Brain microvascular endothelial cell (primary cell): ENCODE data around the gene ZNF71.

Experiments
- DNase-seq: peaks from one replicate; pipeline ENCODE4 v3.0.0-alpha.2; 2020
- H3K27ac ChIP-seq: fragments of 250-450 bp; sonication (Bioruptor Pico); 2 replicates; pipeline ENCODE4 v1.5.1; 2020; ENCODE audit warnings: mild to moderate bottlenecking, moderate library complexity
- H3K27me3 ChIP-seq: fragments of 250-450 bp; sonication (Bioruptor Pico); replicated peaks from 2 replicates; pipeline ENCODE4 v1.5.1; 2020; ENCODE audit warnings: mild to moderate bottlenecking
- H3K36me3 ChIP-seq: fragments of 250-450 bp; sonication (Bioruptor Pico); replicated peaks from 2 replicates; pipeline ENCODE4 v1.5.1; 2020; ENCODE audit warnings: mild to moderate bottlenecking
- H3K4me3 ChIP-seq: 2 replicates; pipeline ENCODE4 v1.5.1; 2011; ENCODE audit warnings: low read depth, mild to moderate bottlenecking, control low read depth, low read length, moderate library complexity
- CTCF ChIP-seq: IDR thresholded peaks from 2 replicates; pipeline ENCODE4 v1.5.1; 2011; ENCODE audit warnings: low read depth, mild to moderate bottlenecking, moderate library complexity, low read length, control low read depth, inconsistent platforms; ENCODE audit errors: missing control alignments
- in situ Hi-C: cut with HindIII; loops from 2 replicates; pipeline ENCODE4 v1.10.0; 2017; ENCODE audit warnings: low sequenced_read_pairs, low pct_ligation_motif_present

ZNF71 gene

GRCh38 chr19:56567274-56568120 is 27.6 kb upstream of the ZNF71 start, which contains the start of gene ZNF470:
TSS of gene ZNF470 (plus strand) at chr19:56567468. CDS start at chr19:56570312, 2,844 bp downstream.
- DNase-seq: peak; percentile 92
- peak within 1 kb of the TSS; percentile 95 for H3K4me3 ChIP-seq
- in situ Hi-C loops: no loop called here
- TF ChIP-seq CTCF: no peak
- no peaks in the 10 kb centered on the region for H3K27me3 ChIP-seq
- H3K27ac ChIP-seq: peak within 1 kb of the TSS; percentile 34
- peaks cover 24% of the 10 kb centered on the region for H3K36me3 ChIP-seq

DNA sequence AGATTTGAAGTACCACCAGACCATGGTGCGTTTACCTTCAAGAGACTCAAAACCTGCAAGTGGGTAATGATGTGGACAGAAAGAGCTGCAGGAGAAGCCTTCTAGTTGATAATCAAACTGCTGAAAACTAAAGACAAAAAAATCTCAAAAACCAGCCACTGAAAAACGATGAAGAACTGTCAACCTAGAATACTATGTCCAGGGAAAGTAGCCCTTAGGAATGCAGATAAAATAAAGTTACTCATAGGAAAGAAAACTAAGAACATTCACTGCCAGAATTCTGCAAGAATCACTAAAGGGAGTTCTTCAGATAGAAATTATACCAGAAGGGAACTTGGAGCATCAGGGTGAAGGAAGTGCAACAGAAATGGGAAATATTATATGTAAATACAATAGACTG is 22.5 kb upstream of the ZNF71 start:
- in situ Hi-C loops: no loop called here
- Histone ChIP-seq H3K27ac (no peak overlapping the region), H3K27me3 (no peaks in the 10 kb centered on the region), H3K4me3 (no peak overlapping the region), H3K36me3 (peaks cover 37% of the 10 kb centered on the region)
- TF ChIP-seq CTCF: no peak
- no peak for DNase-seq

- no peak for TF ChIP-seq CTCF
- H3K27me3 ChIP-seq: no peaks in the 10 kb centered on the region
- DNase-seq: no peak
- no peak overlapping the region for H3K4me3 ChIP-seq
- no peak overlapping the region for H3K27ac ChIP-seq
- in situ Hi-C loops: no loop called here
- peaks cover 37% of the 10 kb centered on the region for H3K36me3 ChIP-seq
Measured at GRCh38 chr19:56573914-56574313, 21.2 kb upstream of the ZNF71 start.

- in situ Hi-C loops: no loop called here
- no peak overlapping the region for H3K4me3 ChIP-seq
Measured at GRCh38 chr19:56577719-56578602, 17.1 kb upstream of the ZNF71 start.

DNA sequence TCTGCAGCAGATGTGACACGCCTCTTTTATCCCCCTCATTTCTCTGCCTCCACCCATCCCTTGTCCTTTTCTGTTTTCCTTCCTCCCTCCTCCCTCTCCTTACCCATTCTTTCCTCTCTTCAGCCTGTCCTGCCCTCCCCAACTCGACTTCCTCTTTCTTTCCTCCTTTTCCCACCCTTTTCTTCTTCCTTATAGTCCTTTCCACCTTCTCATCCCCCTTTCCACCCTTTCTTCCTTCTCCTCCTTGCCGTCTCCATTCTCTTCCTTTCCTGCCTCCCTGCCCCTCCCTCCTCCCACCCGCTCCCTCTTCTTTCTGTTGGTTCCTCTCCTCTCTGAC is 688 bp upstream of the ZNF71 start:
- Histone ChIP-seq H3K27me3 (no peaks in the 10 kb centered on the region), H3K4me3 (no peak overlapping the region)

More at GRCh38 chr19:56577719-56578602, 17.1 kb upstream of the ZNF71 start:
- no peaks in the 10 kb centered on the region for H3K27me3 ChIP-seq
- H3K36me3 ChIP-seq: peaks cover 13% of the 10 kb centered on the region
- TF ChIP-seq CTCF: no peak
- no peak for DNase-seq
- H3K27ac ChIP-seq: no peak overlapping the region

More for the DNA sequence above, 688 bp upstream of the ZNF71 start:
- DNase-seq: no peak
- no peaks in the 10 kb centered on the region for H3K36me3 ChIP-seq
- TF ChIP-seq CTCF: no peak
- H3K27ac ChIP-seq: no peak overlapping the region
- in situ Hi-C loops: no loop called here
